Endothelial cell of umbilical vein (primary cell): ENCODE results near the gene OR5A2. TPM values are rescaled to one million over a fixed set of nuclear protein-coding genes. Genes with fewer than 3 reads are reported as not detected.

Experiments used
- BruUV-seq: library from RNA; stranded (reverse); fragments of 400-500 nt; replicated peaks from 2 replicates; lab custom pipeline; 2021; lab: Mats Ljungman, UMichigan
- CTCF ChIA-PET: fragments of 300-600, 350-600 bp; sonication (Branson Sonifier 250); formaldehyde crosslinking; loops from one replicate; lab custom pipeline; 2021; ENCODE audit warnings: antibody characterized with exemption, inconsistent platforms; lab: Charles Lee
- POLR2A ChIA-PET: fragments of 300-600, 350-600 bp; sonication (Branson Sonifier 250); formaldehyde crosslinking; loops from one replicate; lab custom pipeline; 2021; ENCODE audit warnings: antibody characterized with exemption, inconsistent platforms; lab: Charles Lee
- DNase-seq: peaks from one replicate; pipeline ENCODE4 v3.0.0-alpha.2; 2011; ENCODE audit warnings: low read depth, low spot score
- FAIRE-seq: peaks from 2 replicates; lab custom pipeline; 2011; peaks lifted over from hg19 to GRCh38; lab: Jason Lieb, UNC
- H2AFZ ChIP-seq: 2 replicates; pipeline ENCODE4 v1.6.0; 2012; ENCODE audit warnings: low read depth, low read length, control low read depth, inconsistent platforms
- H3K27ac ChIP-seq: 2 replicates; pipeline ENCODE4 v1.5.1; 2011; ENCODE audit warnings: low read depth, mild to moderate bottlenecking, control low read depth, low read length, moderate library complexity; ENCODE audit not compliant: insufficient read depth
- H3K27me3 ChIP-seq, 2 experiments: 2 replicates each; pipeline versions ENCODE4 v1.6.0 to v1.6.1; 2011; ENCODE audit warnings: low read length in 2 of 2, mixed read lengths in 1 of 2; ENCODE audit not compliant: control insufficient read depth in 2 of 2, insufficient read depth in 2 of 2
- H3K36me3 ChIP-seq, 2 experiments: 2 replicates in 1 of 2; 3 replicates in 1 of 2; pipeline ENCODE4 v1.5.1; 2011; ENCODE audit warnings: low read length in 2 of 2, mild to moderate bottlenecking in 1 of 2, moderate library complexity in 1 of 2; ENCODE audit not compliant: control insufficient read depth in 2 of 2, insufficient read depth in 2 of 2; ENCODE audit errors: extremely low read depth in 1 of 2
- H3K4me1 ChIP-seq: 3 replicates; pipeline ENCODE4 v1.5.1; 2011; ENCODE audit warnings: mild to moderate bottlenecking, low read length; ENCODE audit not compliant: control insufficient read depth, insufficient read depth; ENCODE audit errors: extremely low read depth
- H3K4me2 ChIP-seq: 2 replicates; pipeline ENCODE4 v1.6.1; 2011; ENCODE audit warnings: low read length, control low read depth, mixed read lengths; ENCODE audit not compliant: insufficient read depth
- H3K4me3 ChIP-seq, 3 experiments: fragments of 200-600 bp in 1 of 3; sonication (generic), shearing (Covaris generic) in 1 of 3; replicated peaks in 1 of 3; 2 replicates each; pipeline ENCODE4 v1.5.1; 2011 to 2016; ENCODE audit warnings: control low read depth in 3 of 3, low read length in 3 of 3, mild to moderate bottlenecking in 2 of 3, inconsistent platforms in 1 of 3, low read depth in 1 of 3, moderate library complexity in 1 of 3; ENCODE audit not compliant: insufficient read depth in 1 of 3
- H3K79me2 ChIP-seq: 2 replicates; pipeline ENCODE4 v1.6.0; 2012; ENCODE audit warnings: low read length, inconsistent platforms; ENCODE audit not compliant: control insufficient read depth, insufficient read depth
- H3K9ac ChIP-seq: replicated peaks from 2 replicates; pipeline ENCODE3; 2011; ENCODE audit warnings: low read length, control low read depth; ENCODE audit not compliant: insufficient read depth; ENCODE audit errors: extremely low read depth
- H3K9me1 ChIP-seq: replicated peaks from 3 replicates; pipeline ENCODE4 v1.6.0; 2011; ENCODE audit warnings: mild to moderate bottlenecking, low read length; ENCODE audit not compliant: control insufficient read depth, insufficient read depth; ENCODE audit errors: extremely low read depth
- H3K9me3 ChIP-seq: replicated peaks from 2 replicates; pipeline ENCODE4 v1.5.1; 2012; ENCODE audit warnings: low read length, inconsistent platforms; ENCODE audit not compliant: control insufficient read depth, insufficient read depth
- H4K20me1 ChIP-seq: replicated peaks from 2 replicates; pipeline ENCODE3; 2011; ENCODE audit warnings: mild to moderate bottlenecking, low read length; ENCODE audit not compliant: control insufficient read depth, insufficient read depth; ENCODE audit errors: extremely low read depth
- CTCF ChIP-seq, 2 donors: IDR thresholded peaks; 1 replicate in 1 of 2; 2 replicates in 1 of 2; pipeline ENCODE4 v1.5.1; 2011; ENCODE audit warnings: low read length in 2 of 2, mild to moderate bottlenecking in 2 of 2, moderate library complexity in 2 of 2, control low read depth in 1 of 2, inconsistent platforms in 1 of 2, low read depth in 1 of 2; ENCODE audit not compliant: insufficient read depth in 1 of 2; ENCODE audit errors: extremely low read depth in 1 of 2
- EZH2 ChIP-seq: IDR thresholded peaks from 2 replicates; pipeline ENCODE4 v1.6.1; 2012; ENCODE audit warnings: borderline replicate concordance, low read depth, mild to moderate bottlenecking, moderate library complexity, low read length, inconsistent platforms; ENCODE audit not compliant: severe bottlenecking
- FOS ChIP-seq: IDR thresholded peaks from 2 replicates; pipeline ENCODE4 v1.6.1; 2011; ENCODE audit warnings: mild to moderate bottlenecking, low read length, moderate library complexity, borderline replicate concordance; ENCODE audit not compliant: insufficient read depth
- GATA2 ChIP-seq: IDR thresholded peaks from 2 replicates; pipeline ENCODE4 v1.7.0; 2011; ENCODE audit warnings: low read depth, mild to moderate bottlenecking, moderate library complexity, mixed read lengths, low read length; ENCODE audit not compliant: insufficient read length, insufficient read depth
- JUN ChIP-seq: IDR thresholded peaks from 2 replicates; pipeline ENCODE4 v1.6.1; 2011; ENCODE audit warnings: borderline replicate concordance, low read depth; ENCODE audit not compliant: insufficient read length, insufficient read depth
- MYC ChIP-seq: IDR thresholded peaks from one replicate; pipeline ENCODE4 v1.6.1; 2011; ENCODE audit warnings: mild to moderate bottlenecking, low read depth, low read length
- POLR2A ChIP-seq: IDR thresholded peaks from 2 replicates; pipeline ENCODE4 v1.6.1; 2012; ENCODE audit warnings: low read depth, mild to moderate bottlenecking, control low read depth, low read length
- dilution Hi-C: fragments of 300-500 bp; cut with MboI; formaldehyde crosslinking; loops from one replicate; pipeline ENCODE4 v1.15.0; 2019; ENCODE audit warnings: low sequenced_read_pairs; ENCODE audit not compliant: extremely low pct_ligation_motif_present
- intact Hi-C: fragments of 100-400 bp; cut with micrococcal nuclease; formaldehyde crosslinking; loops from one replicate; pipeline ENCODE4 v1.10.0; 2022
- polyA plus RNA-seq, 4 experiments: library from polyadenylated mRNA; depleted of rRNA in 3 of 4; stranded (reverse) in 3 of 4; unstranded in 1 of 4; fragments of >200 nt; gene quantifications; 2 replicates each; pipeline versions ENCODE4 v1.2.1 to v1.2.3, GENCODE V29; 2011 to 2012; ENCODE audit warnings: missing spikeins in 1 of 4
- total RNA-seq: library from RNA; stranded (reverse); gene quantifications from 2 replicates; pipeline ENCODE4 v1.2.3, GENCODE V29; 2021
- TF ChIP-seq, protein P1 (sequence below): IDR thresholded peaks from 2 replicates; pipeline ENCODE4 v1.6.1; 2011; ENCODE audit not compliant: insufficient read depth, insufficient read length

Gene OR5A2
- total and polyA plus RNA-seq, 2 donors (not counting 3 experiments of a cell fraction or from before 2014, with no cell fraction given) = not detected

DNA sequence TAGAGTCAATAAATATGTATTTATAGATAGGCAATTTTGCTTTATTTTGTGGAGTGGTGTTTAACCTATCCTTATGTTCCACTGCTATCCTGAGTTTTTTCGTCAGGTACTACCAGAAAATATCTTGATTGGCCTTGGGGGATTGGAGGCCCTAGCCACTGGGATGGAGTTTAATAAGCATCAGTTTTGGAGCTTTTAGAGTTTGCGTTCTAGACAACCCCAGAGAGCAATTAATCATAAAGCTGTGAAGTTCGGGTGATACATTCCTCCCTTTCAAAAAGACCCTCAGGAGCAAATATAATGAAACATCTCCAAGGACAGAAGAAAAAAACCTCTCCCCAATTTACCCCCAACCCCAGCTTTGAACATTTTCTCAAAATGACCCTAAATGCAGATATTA, 10.0 kb upstream of the OR5A2 start, which contains the start of gene OR5A1:
TSS of gene OR5A1 (plus strand) at position 301 of the 400 bp plus-strand sequence. CDS start 6,700 bp downstream, outside the sequence.
- H3K79me2 ChIP-seq = no peaks in the 10 kb centered on the region
- no peaks in the 10 kb centered on the region for H4K20me1 ChIP-seq
- intact Hi-C loops = loop anchor here (10.0 kb wide), 1 partner anchor 249 kb away; no protein-coding TSS in a partner anchor
- peaks cover 0 to 5% of the 10 kb centered on the region in 2 experiments for H3K27me3 ChIP-seq
- H3K36me3 ChIP-seq = no peaks in the 10 kb centered on the region
- no peaks in the 10 kb centered on the region for H3K9me3 ChIP-seq
- dilution Hi-C loops = no loop called here
- no peaks in the 10 kb centered on the region for H3K9me1 ChIP-seq
- TF ChIP-seq MYC = no peak
- TF ChIP-seq EZH2 = no peak
- TF ChIP-seq FOS = no peak
- no peak for TF ChIP-seq JUN
- TF ChIP-seq POLR2A = no peak
- no peak for TF ChIP-seq CTCF (IDR thresholded peaks at IDR 0.05; ENCODE audit: extremely low read depth in 1 of 2, insufficient read depth in 1 of 2, low read depth in 1 of 2, low read length in 2 of 2)
- TF ChIP-seq, protein P1, sequence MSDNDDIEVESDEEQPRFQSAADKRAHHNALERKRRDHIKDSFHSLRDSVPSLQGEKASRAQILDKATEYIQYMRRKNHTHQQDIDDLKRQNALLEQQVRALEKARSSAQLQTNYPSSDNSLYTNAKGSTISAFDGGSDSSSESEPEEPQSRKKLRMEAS = no peak
- no peak for TF ChIP-seq GATA2
- DNase-seq (no peak), FAIRE-seq (no peak)
- H3K4me2 ChIP-seq = no peak within 1 kb of the TSS
- BruUV-seq = no TSS peak
- H3K9ac ChIP-seq = no peak within 1 kb of the TSS
- H3K4me1 ChIP-seq = no peaks in the 10 kb centered on the region
- no peak within 1 kb of the TSS for H2AFZ ChIP-seq
- POLR2A ChIA-PET = no interaction called here
- no peak within 1 kb of the TSS for H3K4me3 ChIP-seq
- CTCF ChIA-PET = no interaction called here
- no peak within 1 kb of the TSS for H3K27ac ChIP-seq
